Cardiac septum (tissue), 1 donor: ENCODE data around the gene PINK1. TPM values are rescaled to one million over a fixed set of nuclear protein-coding genes. Genes with fewer than 3 reads are reported as not detected.
A peak's percentile ranks its signal among the peaks of the same experiment; 100 is the strongest.

Source experiments
- DNase-seq: peaks from one replicate; pipeline ENCODE4 v3.0.0-alpha.2; 2020; ENCODE audit warnings: low spot score
- intact Hi-C: fragments of 100-400 bp; cut with DNase I; formaldehyde crosslinking; loops from one replicate; pipeline ENCODE4 v1.14.0; 2022
- total RNA-seq: library from RNA; stranded (reverse); fragmentation: NEBNext Ultra II Directional; extraction: Animal tissue kit (Norgen Biotek cat#: 25700); gene quantifications from one replicate; pipeline ENCODE4 v1.2.1, GENCODE V29; 2021
- donor health status: DM: no; HTN: no; CAD: no.

Gene PINK1
- total RNA-seq, 1 donor from 2014 or later = 224 TPM

- no peak for DNase-seq
- intact Hi-C loops = no loop called here
Measured at GRCh38 chr1:20695515-20695914, 62.3 kb downstream of the PINK1 start.

- peak; percentile 90 for DNase-seq
- intact Hi-C loops = loop anchor here (1.0 kb wide), 1 partner anchor 499 kb away; no protein-coding TSS in a partner anchor
Measured at GRCh38 chr1:20696397-20697333, 63.4 kb downstream of the PINK1 start.

GRCh38 chr1:20697563-20697962 is 64.3 kb downstream of the PINK1 start:
- no peak for DNase-seq
- intact Hi-C loops = no loop called here

- intact Hi-C loops = no loop called here
- no peak for DNase-seq
Measured at GRCh38 chr1:20698195-20698910, 65.1 kb downstream of the PINK1 start.

- DNase-seq = no peak
- intact Hi-C loops = no loop called here
Measured at GRCh38 chr1:20699558-20699957, 66.3 kb downstream of the PINK1 start.

GRCh38 chr1:20700636-20701215 is 67.5 kb downstream of the PINK1 start:
- no peak for DNase-seq
- intact Hi-C loops = no loop called here

Other genes with a start within 250 kb of the PINK1 start
- 11.7 TPM for gene CAMK2N1, start 147.2 kb upstream of the PINK1 start, total RNA-seq
- 35.1 TPM for gene MUL1, start 125.3 kb upstream of the PINK1 start, total RNA-seq
- 3.9 TPM for gene FAM43B, start 80.9 kb upstream of the PINK1 start, total RNA-seq
- 4.0 TPM for gene CDA, start 44.4 kb upstream of the PINK1 start, total RNA-seq
- 108 TPM for gene DDOST, start 27.9 kb downstream of the PINK1 start, total RNA-seq
- gene KIF17, start 84.5 kb downstream of the PINK1 start, total RNA-seq = 1.5 TPM
- not detected for gene SH2D5, start 99.2 kb downstream of the PINK1 start, total RNA-seq
- 123 TPM for gene HP1BP3, start 153.8 kb downstream of the PINK1 start, total RNA-seq